Measurements from ENCODE around the gene ERBB4. TPM values are rescaled to one million over a fixed set of nuclear protein-coding genes. Genes with fewer than 3 reads are reported as not detected.

The ERBB4 gene
- total RNA-seq, 2 donors from 2014 or later = 1.0 to 32.8 TPM

GRCh38 chr2:211387734-211388133 is 1150.9 kb downstream of the ERBB4 start:
- WGBS = 77% methylated on average over 6 of the region's 6 CpGs
- Histone ChIP-seq H3K27ac (no peak overlapping the region), H3K36me3 (no peaks in the 10 kb centered on the region), H3K9me3 (no peaks in the 10 kb centered on the region), H3K27me3 (replicated peaks; ENCODE audit: insufficient read depth) (no peaks in the 10 kb centered on the region), H3K4me1 (replicated peaks) (no peaks in the 10 kb centered on the region), H3K4me3 (no peak overlapping the region)
- intact Hi-C loops (cut with DNase I) = no loop called here
- no peak for DNase-seq (ENCODE audit: low spot score)
- TF ChIP-seq POLR2AphosphoS5 (IDR thresholded peaks at IDR 0.05) (no peak), POLR2A (IDR thresholded peaks at IDR 0.05) (no peak)
- TF ChIP-seq, protein P1, sequence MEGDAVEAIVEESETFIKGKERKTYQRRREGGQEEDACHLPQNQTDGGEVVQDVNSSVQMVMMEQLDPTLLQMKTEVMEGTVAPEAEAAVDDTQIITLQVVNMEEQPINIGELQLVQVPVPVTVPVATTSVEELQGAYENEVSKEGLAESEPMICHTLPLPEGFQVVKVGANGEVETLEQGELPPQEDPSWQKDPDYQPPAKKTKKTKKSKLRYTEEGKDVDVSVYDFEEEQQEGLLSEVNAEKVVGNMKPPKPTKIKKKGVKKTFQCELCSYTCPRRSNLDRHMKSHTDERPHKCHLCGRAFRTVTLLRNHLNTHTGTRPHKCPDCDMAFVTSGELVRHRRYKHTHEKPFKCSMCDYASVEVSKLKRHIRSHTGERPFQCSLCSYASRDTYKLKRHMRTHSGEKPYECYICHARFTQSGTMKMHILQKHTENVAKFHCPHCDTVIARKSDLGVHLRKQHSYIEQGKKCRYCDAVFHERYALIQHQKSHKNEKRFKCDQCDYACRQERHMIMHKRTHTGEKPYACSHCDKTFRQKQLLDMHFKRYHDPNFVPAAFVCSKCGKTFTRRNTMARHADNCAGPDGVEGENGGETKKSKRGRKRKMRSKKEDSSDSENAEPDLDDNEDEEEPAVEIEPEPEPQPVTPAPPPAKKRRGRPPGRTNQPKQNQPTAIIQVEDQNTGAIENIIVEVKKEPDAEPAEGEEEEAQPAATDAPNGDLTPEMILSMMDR (IDR thresholded peaks at IDR 0.05) = no peak

GRCh38 chr2:211380041-211380440 is 1158.6 kb downstream of the ERBB4 start:
- DNase-seq (ENCODE audit: low spot score) = no peak
- H3K9me3 ChIP-seq = no peaks in the 10 kb centered on the region
- 90% methylated on average over 2 of the region's 2 CpGs for WGBS
- H3K27me3 ChIP-seq (replicated peaks; ENCODE audit: insufficient read depth) = no peaks in the 10 kb centered on the region
- H3K4me3 ChIP-seq = no peak overlapping the region
- TF ChIP-seq POLR2A (IDR thresholded peaks at IDR 0.05) (no peak), POLR2AphosphoS5 (IDR thresholded peaks at IDR 0.05) (no peak)
- TF ChIP-seq, protein P1 (IDR thresholded peaks at IDR 0.05) = no peak
- no peaks in the 10 kb centered on the region for H3K4me1 ChIP-seq (replicated peaks)
- no peak overlapping the region for H3K27ac ChIP-seq
- intact Hi-C loops (cut with DNase I) = no loop called here
- no peaks in the 10 kb centered on the region for H3K36me3 ChIP-seq

- intact Hi-C loops (cut with DNase I) = no loop called here
Measured at GRCh38 chr2:211376410-211376809, 1162.2 kb downstream of the ERBB4 start.

DNA sequence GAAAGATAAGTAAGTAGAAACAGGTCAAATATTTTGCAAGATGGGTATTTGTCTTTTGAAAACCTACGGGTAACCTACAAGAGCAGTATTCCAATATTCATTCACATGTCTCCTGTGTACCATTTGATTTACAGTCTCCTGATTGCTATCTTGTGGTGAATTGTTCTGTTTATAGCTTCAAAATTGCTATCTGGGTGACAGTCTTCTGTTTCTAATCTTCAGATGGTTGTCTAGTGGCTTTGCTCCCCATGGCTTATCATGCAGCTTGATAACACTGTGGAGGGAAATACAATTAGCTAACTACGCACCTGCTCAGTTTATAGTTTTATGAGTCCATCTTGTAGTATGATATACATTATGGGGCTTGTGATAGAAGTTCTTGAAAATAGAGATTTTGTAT is 1165.4 kb downstream of the ERBB4 start:
- H3K9me3 ChIP-seq = no peaks in the 10 kb centered on the region
- H3K27ac ChIP-seq = no peak overlapping the region
- 40% methylated on average over 2 of the region's 2 CpGs for WGBS
- H3K4me1 ChIP-seq (replicated peaks) = no peaks in the 10 kb centered on the region
- intact Hi-C loops (cut with DNase I) = no loop called here
- no peaks in the 10 kb centered on the region for H3K27me3 ChIP-seq (replicated peaks; ENCODE audit: insufficient read depth)
- H3K36me3 ChIP-seq = no peaks in the 10 kb centered on the region
- H3K4me3 ChIP-seq = no peak overlapping the region
- no peak for DNase-seq (ENCODE audit: low spot score)
- TF ChIP-seq, protein P1 (IDR thresholded peaks at IDR 0.05) = no peak
- no peak for TF ChIP-seq POLR2A (IDR thresholded peaks at IDR 0.05)
- TF ChIP-seq POLR2AphosphoS5 (IDR thresholded peaks at IDR 0.05) = no peak

More at GRCh38 chr2:211376410-211376809, 1162.2 kb downstream of the ERBB4 start:
- DNase-seq (ENCODE audit: low spot score) = no peak
- Histone ChIP-seq H3K27ac (no peak overlapping the region), H3K4me1 (replicated peaks) (no peaks in the 10 kb centered on the region), H3K27me3 (replicated peaks; ENCODE audit: insufficient read depth) (no peaks in the 10 kb centered on the region), H3K4me3 (no peak overlapping the region), H3K9me3 (no peaks in the 10 kb centered on the region), H3K36me3 (no peaks in the 10 kb centered on the region)
- TF ChIP-seq POLR2A (IDR thresholded peaks at IDR 0.05) (no peak), POLR2AphosphoS5 (IDR thresholded peaks at IDR 0.05) (no peak)
- TF ChIP-seq, protein P1 (IDR thresholded peaks at IDR 0.05) = no peak

- intact Hi-C loops (cut with DNase I) = no loop called here
- no peaks in the 10 kb centered on the region for H3K36me3 ChIP-seq
- WGBS = 97% methylated on average over 2 of the region's 2 CpGs
- H3K4me3 ChIP-seq = no peak overlapping the region
- H3K27me3 ChIP-seq (replicated peaks; ENCODE audit: insufficient read depth) = no peaks in the 10 kb centered on the region
- no peaks in the 10 kb centered on the region for H3K4me1 ChIP-seq (replicated peaks)
- no peak overlapping the region for H3K27ac ChIP-seq
- DNase-seq (ENCODE audit: low spot score) = no peak
- no peak for TF ChIP-seq POLR2AphosphoS5 (IDR thresholded peaks at IDR 0.05)
- no peak for TF ChIP-seq POLR2A (IDR thresholded peaks at IDR 0.05)
- TF ChIP-seq, protein P1 (IDR thresholded peaks at IDR 0.05) = no peak
- no peaks in the 10 kb centered on the region for H3K9me3 ChIP-seq
Measured at GRCh38 chr2:211371465-211371864, 1167.1 kb downstream of the ERBB4 start.

Measured in prostate gland (tissue), 2 donors.